Hepatocyte (in vitro differentiated cells): ENCODE data around the gene ADGRA3. TPM values are rescaled to one million over a fixed set of nuclear protein-coding genes. Genes with fewer than 3 reads are reported as not detected.

ENCODE experiments used
- DNase-seq: peaks from one replicate; pipeline ENCODE4 v3.0.0-alpha.2; 2016; ENCODE audit warnings: low spot score
- H2AFZ ChIP-seq: fragments of 200-600 bp; sonication (generic); 2 replicates; pipeline ENCODE4 v1.6.0; 2016; ENCODE audit warnings: antibody characterized with exemption, mild to moderate bottlenecking
- H3K27ac ChIP-seq: fragments of 200-600 bp; sonication (generic); 2 replicates; pipeline ENCODE4 v1.5.1; 2016; ENCODE audit warnings: mild to moderate bottlenecking
- H3K27me3 ChIP-seq: fragments of 200-600 bp; sonication (generic); 2 replicates; pipeline ENCODE4 v1.6.1; 2016
- H3K36me3 ChIP-seq: fragments of 200-600 bp; sonication (generic); replicated peaks from 2 replicates; pipeline ENCODE4 v1.5.1; 2016; ENCODE audit warnings: low read depth; ENCODE audit not compliant: insufficient read depth
- H3K4me1 ChIP-seq: fragments of 200-600 bp; sonication (generic); 2 replicates; pipeline ENCODE4 v1.5.1; 2016; ENCODE audit warnings: mild to moderate bottlenecking, moderate library complexity; ENCODE audit not compliant: insufficient read depth
- H3K4me2 ChIP-seq: fragments of 200-600 bp; sonication (generic); 2 replicates; pipeline ENCODE4 v1.6.0; 2016
- H3K4me3 ChIP-seq: fragments of 200-600 bp; sonication (generic); 2 replicates; pipeline ENCODE4 v1.5.1; 2016; ENCODE audit warnings: mild to moderate bottlenecking
- H3K79me2 ChIP-seq: fragments of 200-600 bp; sonication (generic); 2 replicates; pipeline ENCODE4 v1.6.0; 2017; ENCODE audit warnings: mild to moderate bottlenecking
- H3K9me2 ChIP-seq: fragments of 200-600 bp; sonication (generic); replicated peaks from 2 replicates; pipeline ENCODE4 v1.6.0; 2017; ENCODE audit warnings: mild to moderate bottlenecking; ENCODE audit not compliant: insufficient read depth
- H3K9me3 ChIP-seq: fragments of 200-600 bp; sonication (generic); 2 replicates; pipeline ENCODE4 v1.5.1; 2016; ENCODE audit warnings: low read depth, mild to moderate bottlenecking
- H4K20me1 ChIP-seq: fragments of 200-600 bp; sonication (generic); 2 replicates; pipeline ENCODE4 v1.6.0; 2016; ENCODE audit warnings: mild to moderate bottlenecking; ENCODE audit not compliant: insufficient read depth, poor library complexity, severe bottlenecking
- CTCF ChIP-seq: fragments of 200-600 bp; sonication (generic); IDR thresholded peaks from 2 replicates; pipeline ENCODE4 v1.5.1; 2016; ENCODE audit warnings: antibody characterized with exemption, mild to moderate bottlenecking; ENCODE audit not compliant: poor library complexity
- EZH2 ChIP-seq: fragments of 200-600 bp; sonication (generic); IDR thresholded peaks from 2 replicates; pipeline ENCODE4 v1.6.1; 2016; ENCODE audit warnings: antibody characterized with exemption, mild to moderate bottlenecking, borderline replicate concordance
- EZH2phosphoT487 ChIP-seq: fragments of 200-600 bp; sonication (generic); IDR thresholded peaks from one replicate; pipeline ENCODE4 v1.6.1; 2018; ENCODE audit warnings: antibody characterized with exemption, mild to moderate bottlenecking, low read depth, moderate library complexity; ENCODE audit not compliant: unreplicated experiment, severe bottlenecking
- WGBS: methylation state at CpG from one replicate; pipeline ENCODE4 v1.1.6; 2016; ENCODE audit warnings: low lambda C conversion rate; ENCODE audit errors: missing lambda C conversion rate; 5-methylcytosine and 5-hydroxymethylcytosine counted together
- polyA plus RNA-seq: library from polyadenylated mRNA; unstranded; fragments of >200 nt; fragmentation: Nextera tagmentation; extraction: Ambion mirVana; gene quantifications from 2 replicates; pipeline ENCODE4 v1.2.1, GENCODE V29; 2016
- total RNA-seq: library from RNA; depleted of rRNA; stranded (reverse); fragments of >200 nt; gene quantifications from 2 replicates; pipeline ENCODE4 v1.2.3, GENCODE V29; 2014

ADGRA3 gene
- total and polyA plus RNA-seq, 2 experiments from 2014 or later, result 21.2 to 61.6 TPM

GRCh38 chr4:22553560-22553959 is 37.7 kb upstream of the ADGRA3 start:
- Histone ChIP-seq H3K27me3 (no peaks in the 10 kb centered on the region), H3K4me2 (no peak overlapping the region), H3K4me3 (no peak overlapping the region), H3K9me3 (no peaks in the 10 kb centered on the region), H4K20me1 (no peaks in the 10 kb centered on the region), H3K27ac (no peak overlapping the region), H2AFZ (no peak overlapping the region), H3K9me2 (no peaks in the 10 kb centered on the region), H3K4me1 (peaks cover 11% of the 10 kb centered on the region), H3K36me3 (no peaks in the 10 kb centered on the region), H3K79me2 (no peaks in the 10 kb centered on the region)
- TF ChIP-seq EZH2 (no peak), EZH2phosphoT487 (no peak), CTCF (no peak)
- WGBS, result 85% methylated on average over 3 of the region's 3 CpGs
- DNase-seq, result no peak

- Histone ChIP-seq H3K4me3 (no peak overlapping the region), H3K4me2 (no peak overlapping the region), H3K27me3 (no peaks in the 10 kb centered on the region), H3K9me3 (no peaks in the 10 kb centered on the region), H3K36me3 (no peaks in the 10 kb centered on the region), H3K79me2 (no peaks in the 10 kb centered on the region), H3K4me1 (peaks cover 11% of the 10 kb centered on the region), H2AFZ (no peak overlapping the region), H3K27ac (no peak overlapping the region), H3K9me2 (no peaks in the 10 kb centered on the region), H4K20me1 (no peaks in the 10 kb centered on the region)
- TF ChIP-seq CTCF (no peak), EZH2phosphoT487 (no peak), EZH2 (no peak)
- 75% methylated on average over 3 of the region's 3 CpGs for WGBS
- DNase-seq, result no peak
Observed at GRCh38 chr4:22552812-22553211, 36.9 kb upstream of the ADGRA3 start.

GRCh38 chr4:22551550-22551949 is 35.7 kb upstream of the ADGRA3 start:
- Histone ChIP-seq H3K9me2 (no peaks in the 10 kb centered on the region), H3K27ac (no peak overlapping the region), H3K27me3 (no peaks in the 10 kb centered on the region), H3K9me3 (no peaks in the 10 kb centered on the region), H3K36me3 (no peaks in the 10 kb centered on the region), H3K4me1 (peaks cover 6% of the 10 kb centered on the region), H3K4me3 (no peak overlapping the region), H3K4me2 (no peak overlapping the region), H2AFZ (no peak overlapping the region), H4K20me1 (no peaks in the 10 kb centered on the region), H3K79me2 (no peaks in the 10 kb centered on the region)
- no peak for TF ChIP-seq CTCF
- TF ChIP-seq EZH2phosphoT487, result no peak
- TF ChIP-seq EZH2, result no peak
- 84% methylated on average over 1 of the region's 1 CpG for WGBS
- DNase-seq, result no peak

GRCh38 chr4:22546299-22546698 is 30.4 kb upstream of the ADGRA3 start:
- H3K79me2 ChIP-seq, result no peaks in the 10 kb centered on the region
- H3K36me3 ChIP-seq, result no peaks in the 10 kb centered on the region
- H3K27ac ChIP-seq, result no peak overlapping the region
- no peaks in the 10 kb centered on the region for H3K9me2 ChIP-seq
- H2AFZ ChIP-seq, result no peak overlapping the region
- H3K27me3 ChIP-seq, result no peaks in the 10 kb centered on the region
- H3K9me3 ChIP-seq, result no peaks in the 10 kb centered on the region
- H3K4me3 ChIP-seq, result no peak overlapping the region
- H4K20me1 ChIP-seq, result no peaks in the 10 kb centered on the region
- 80% methylated on average over 3 of the region's 3 CpGs for WGBS
- TF ChIP-seq EZH2phosphoT487 (no peak), EZH2 (no peak), CTCF (no peak)
- no peak for DNase-seq
- no peak overlapping the region for H3K4me2 ChIP-seq
- H3K4me1 ChIP-seq, result no peaks in the 10 kb centered on the region
